Urothelium cell line (cell line): Measurements from ENCODE around the gene COL7A1.
A peak's percentile ranks its signal among the peaks of the same experiment; 100 is the strongest.

Source experiments
- DNase-seq: peaks from one replicate; pipeline ENCODE4 v3.0.0; 2011; ENCODE audit warnings: low spot score, mixed read lengths
- FAIRE-seq: peaks from 2 replicates; lab custom pipeline; 2011; peaks lifted over from hg19 to GRCh38; lab: Jason Lieb, UNC

The COL7A1 gene

GRCh38 chr3:48619541-48620524, 24.7 kb upstream of the COL7A1 start:
- DNase-seq (no peak), FAIRE-seq (peak; percentile 61)

- DNase-seq, result no peak
- FAIRE-seq, result no peak
Observed at GRCh38 chr3:48617559-48617958, 22.4 kb upstream of the COL7A1 start.

- FAIRE-seq, result no peak
- DNase-seq, result no peak
Observed at GRCh38 chr3:48614044-48614443, 18.9 kb upstream of the COL7A1 start.

- FAIRE-seq (no peak), DNase-seq (no peak)
Observed at GRCh38 chr3:48612309-48612708, 17.2 kb upstream of the COL7A1 start.

- DNase-seq (peak; percentile 98), FAIRE-seq (peak; percentile 99)
Observed at GRCh38 chr3:48609088-48610005, 14.2 kb upstream of the COL7A1 start, which contains the start of gene UQCRC1. UQCRC1 (minus strand) TSS chr3:48609646; CDS start chr3:48609620, 26 bp downstream.

- DNase-seq, result no peak
- FAIRE-seq, result no peak
Observed at GRCh38 chr3:48607519-48607918, 12.4 kb upstream of the COL7A1 start.

- FAIRE-seq, result no peak
- no peak for DNase-seq
Observed at GRCh38 chr3:48601622-48601994, 6.5 kb upstream of the COL7A1 start.

- FAIRE-seq (peak; percentile 53), DNase-seq (no peak)
Observed at GRCh38 chr3:48600711-48601621, 5.8 kb upstream of the COL7A1 start.

- DNase-seq (no peak), FAIRE-seq (peak; percentile 13)
Observed at GRCh38 chr3:48599509-48600285, 4.6 kb upstream of the COL7A1 start.

- DNase-seq (no peak), FAIRE-seq (no peak)
Observed at GRCh38 chr3:48599077-48599501, 4.0 kb upstream of the COL7A1 start.

- no peak for FAIRE-seq
- peak; percentile 45 for DNase-seq
Observed at GRCh38 chr3:48598323-48599076, 3.4 kb upstream of the COL7A1 start.

- peak; percentile 9 for FAIRE-seq
Observed at GRCh38 chr3:48597408-48597800, 2.3 kb upstream of the COL7A1 start.

GRCh38 chr3:48596676-48597407, 1.7 kb upstream of the COL7A1 start:
- no peak for FAIRE-seq
- DNase-seq, result no peak

More at GRCh38 chr3:48597408-48597800, 2.3 kb upstream of the COL7A1 start:
- DNase-seq, result no peak

GRCh38 chr3:48596157-48596556, 1.0 kb upstream of the COL7A1 start:
- peak; percentile 5 for FAIRE-seq

GRCh38 chr3:48595526-48596121, 495 bp upstream of the COL7A1 start:
- DNase-seq, result peak; percentile 86
- peak; percentile 72 for FAIRE-seq

More at GRCh38 chr3:48596157-48596556, 1.0 kb upstream of the COL7A1 start:
- DNase-seq, result no peak

GRCh38 chr3:48594417-48595049, 596 bp downstream of the COL7A1 start:
- DNase-seq (no peak), FAIRE-seq (no peak)

- DNase-seq (no peak), FAIRE-seq (no peak)
Observed at GRCh38 chr3:48593337-48593736, 1.8 kb downstream of the COL7A1 start.
